Stimulated activated CD8-positive, alpha-beta memory T cell treated with anti-CD3 and anti-CD28 coated beads, Interleukin-15, amount 100 ng/mL, for 48 hours (primary cell): ENCODE results near the gene GAS7.

Source experiments
- DNase-seq, 2 donors: peaks; one replicate each; pipeline ENCODE4 v3.0.0-alpha.2; 2020; ENCODE audit warnings: low read depth in 2 of 2

GAS7 gene

GRCh38 chr17:9981344-9981915, 217.0 kb downstream of the GAS7 start:
- no peak for DNase-seq

- DNase-seq = no peak
Measured at GRCh38 chr17:9979463-9979995, 218.9 kb downstream of the GAS7 start.

GRCh38 chr17:9977180-9977575, 221.2 kb downstream of the GAS7 start:
- DNase-seq = no peak

GRCh38 chr17:9976283-9977179, 221.9 kb downstream of the GAS7 start:
- no peak for DNase-seq

- no peak for DNase-seq
Measured at GRCh38 chr17:9974448-9975381, 223.7 kb downstream of the GAS7 start.

GRCh38 chr17:9973669-9974447, 224.5 kb downstream of the GAS7 start:
- no peak for DNase-seq

GRCh38 chr17:9971991-9972390, 226.4 kb downstream of the GAS7 start:
- DNase-seq = no peak

GRCh38 chr17:9969301-9969935, 229.0 kb downstream of the GAS7 start:
- no peak for DNase-seq

GRCh38 chr17:9968881-9969280, 229.5 kb downstream of the GAS7 start:
- no peak for DNase-seq

- DNase-seq = no peak
Measured at GRCh38 chr17:9968008-9968407, 230.4 kb downstream of the GAS7 start.

- peak; percentile 8 to 20 for DNase-seq
Measured at GRCh38 chr17:9959377-9959981, 238.9 kb downstream of the GAS7 start.

GRCh38 chr17:9958586-9959281, 239.7 kb downstream of the GAS7 start:
- no peak for DNase-seq

GRCh38 chr17:9957244-9957643, 241.2 kb downstream of the GAS7 start:
- DNase-seq = no peak

GRCh38 chr17:9956474-9957131, 241.8 kb downstream of the GAS7 start:
- DNase-seq = no peak

GRCh38 chr17:9953492-9953891, 244.9 kb downstream of the GAS7 start:
- DNase-seq = no peak

- no peak for DNase-seq
Measured at GRCh38 chr17:9951803-9952202, 246.6 kb downstream of the GAS7 start.

- no peak for DNase-seq
Measured at GRCh38 chr17:9948928-9949327, 249.5 kb downstream of the GAS7 start.

- DNase-seq = no peak
Measured at GRCh38 chr17:9944704-9945103, 253.7 kb downstream of the GAS7 start.

- no peak for DNase-seq
Measured at GRCh38 chr17:9943343-9943742, 255.1 kb downstream of the GAS7 start.
